ENCODE measurements around the gene SDR39U1. TPM values are rescaled to one million over a fixed set of nuclear protein-coding genes. Genes with fewer than 3 reads are reported as not detected.
"Not testable (repeated sequence)": the region's sequence is repeated elsewhere in the genome, so short reads cannot be mapped to it uniquely, and the experiment has no call there.

Gene SDR39U1
- total and polyA plus RNA-seq, 4 experiments from 2014 or later: 43.2 to 109 (median 79.5) TPM

DNA sequence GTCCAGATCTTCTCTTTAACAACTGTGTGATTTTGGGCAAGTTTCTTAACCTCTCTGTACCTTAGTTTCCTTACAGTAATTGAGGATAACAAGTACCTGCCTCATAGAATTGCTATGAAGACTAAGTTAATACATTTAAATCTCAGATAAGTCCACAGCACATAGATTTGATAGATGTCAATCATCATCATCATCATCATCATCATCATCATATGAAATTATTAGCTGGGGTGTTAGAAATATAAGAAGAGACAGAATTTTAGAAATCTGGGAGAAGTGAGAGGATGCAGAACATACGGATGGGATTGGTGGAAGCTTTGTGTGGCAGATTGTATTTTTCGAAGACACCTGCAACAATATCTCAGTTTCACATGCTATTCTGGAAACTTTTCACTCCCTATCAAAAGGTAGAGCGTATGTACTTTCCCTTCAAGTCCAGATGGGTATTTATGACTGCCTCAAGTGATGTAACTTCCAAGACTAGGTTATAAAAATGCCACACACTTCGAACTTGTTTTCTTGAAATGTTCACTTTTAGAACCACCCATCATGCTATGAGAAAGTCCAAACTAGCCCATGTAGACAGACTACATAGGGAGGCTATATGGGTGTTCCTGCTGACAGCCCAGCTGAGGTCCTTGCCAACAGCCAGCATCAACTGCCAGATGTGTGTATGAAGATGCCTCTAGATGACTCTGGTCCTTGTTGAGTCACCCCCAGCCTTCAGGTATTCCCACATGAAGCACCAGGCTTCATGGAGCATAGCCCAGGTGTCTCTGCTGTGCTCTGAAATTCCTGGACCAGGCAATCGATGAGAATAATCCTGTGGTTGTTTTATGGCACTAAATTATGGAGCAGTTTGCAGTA lies 20.7 kb upstream of the SDR39U1 start:
- no peak overlapping the region for H3K4me3 ChIP-seq (ENCODE audit: low read length in 2 of 2)
- POLR2A ChIA-PET (ENCODE audit: partially characterized antibody): no interaction called here
- H3K27me3 Mint-ChIP-seq: no peaks in the 10 kb centered on the region
- H3K36me3 Mint-ChIP-seq: peaks cover 0 to 2% of the 10 kb centered on the region in 2 donors
- CTCF ChIA-PET (ENCODE audit: partially characterized antibody): no interaction called here
- H3K9me3 Mint-ChIP-seq: peaks cover 0 to 2% (median 0%) of the 10 kb centered on the region in 8 donors
- H3K27ac Mint-ChIP-seq: peak overlapping the region in 1 of 7 donors; percentile 3
- H3K4me1 Mint-ChIP-seq: peaks cover 16 to 28% (median 20%) of the 10 kb centered on the region in 4 donors
- H3K27ac ChIP-seq (ENCODE audit: low read depth, low read length): no peak overlapping the region
- DNase-seq: no peak
- intact Hi-C loops (cut with micrococcal nuclease): no loop called here
- H3K9me3 ChIP-seq (ENCODE audit: control insufficient read depth in 1 of 2, low read length in 2 of 2): no peaks in the 10 kb centered on the region
- H3K36me3 ChIP-seq (ENCODE audit: insufficient read depth, low read length): no peaks in the 10 kb centered on the region
- H3K4me3 Mint-ChIP-seq: peak overlapping the region in 1 of 8 donors; percentile 31
- peaks cover 27% of the 10 kb centered on the region for H3K4me1 ChIP-seq (ENCODE audit: insufficient read depth, low read length)
- H3K27me3 ChIP-seq (ENCODE audit: insufficient read depth, low read length): no peaks in the 10 kb centered on the region

DNA sequence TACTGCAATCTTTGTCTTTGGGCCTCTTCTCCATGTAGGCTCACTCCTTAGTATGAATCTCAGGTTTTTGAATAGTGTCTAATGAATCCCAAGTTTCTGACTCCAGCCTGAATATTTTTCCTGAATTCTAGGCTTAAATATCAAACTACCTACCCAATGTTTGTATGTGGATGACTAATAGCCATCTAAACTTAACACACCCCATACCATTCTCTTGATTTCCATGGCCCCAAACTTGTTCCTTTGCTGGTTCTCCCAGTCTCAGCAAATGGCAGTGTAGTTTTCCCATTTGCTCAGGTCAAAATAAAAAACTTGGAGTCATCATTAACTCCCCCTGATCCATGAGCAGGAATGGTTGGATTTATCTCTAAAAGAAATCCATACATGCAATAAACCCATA lies 18.8 kb upstream of the SDR39U1 start:
- Histone ChIP-seq H3K4me3 (ENCODE audit: low read length in 2 of 2) (no peak overlapping the region), H3K36me3 (ENCODE audit: insufficient read depth, low read length) (no peaks in the 10 kb centered on the region), H3K27ac (ENCODE audit: low read depth, low read length) (no peak overlapping the region), H3K9me3 (ENCODE audit: control insufficient read depth in 1 of 2, low read length in 2 of 2) (no peaks in the 10 kb centered on the region), H3K27me3 (ENCODE audit: insufficient read depth, low read length) (no peaks in the 10 kb centered on the region), H3K4me1 (ENCODE audit: insufficient read depth, low read length) (peaks cover 27% of the 10 kb centered on the region)
- intact Hi-C loops (cut with micrococcal nuclease): no loop called here
- Mint-ChIP-seq H3K36me3 (peaks cover 0 to 8% of the 10 kb centered on the region in 2 donors), H3K27me3 (no peaks in the 10 kb centered on the region), H3K27ac (no peak overlapping the region), H3K9me3 (peaks cover 0 to 8% (median 2%) of the 10 kb centered on the region in 8 donors), H3K4me3 (no peak overlapping the region), H3K4me1 (peaks cover 16 to 28% (median 23%) of the 10 kb centered on the region in 4 donors)
- DNase-seq: no peak
- ChIA-PET POLR2A (ENCODE audit: partially characterized antibody) (interaction anchor here (1.2 kb wide), 1 partner anchor 31 kb away, joined by 3 read pairs; the partner anchor contains the start of gene KHNYN), CTCF (ENCODE audit: partially characterized antibody) (interaction anchor here (1.0 kb wide), 1 partner anchor 20 kb away, joined by 4 read pairs; no protein-coding TSS in a partner anchor)

- Histone ChIP-seq H3K9me3 (ENCODE audit: control insufficient read depth in 1 of 2, low read length in 2 of 2) (no peaks in the 10 kb centered on the region), H3K4me3 (ENCODE audit: low read length in 2 of 2) (no peak overlapping the region), H3K36me3 (ENCODE audit: insufficient read depth, low read length) (no peaks in the 10 kb centered on the region), H3K27ac (ENCODE audit: low read depth, low read length) (no peak overlapping the region), H3K27me3 (ENCODE audit: insufficient read depth, low read length) (no peaks in the 10 kb centered on the region), H3K4me1 (ENCODE audit: insufficient read depth, low read length) (peaks cover 8% of the 10 kb centered on the region)
- Mint-ChIP-seq H3K36me3 (peaks cover 0 to 8% of the 10 kb centered on the region in 2 donors), H3K4me1 (peaks cover 6 to 13% (median 11%) of the 10 kb centered on the region in 4 donors), H3K27ac (no peak overlapping the region), H3K4me3 (no peak overlapping the region), H3K9me3 (peaks cover 2 to 7% (median 4%) of the 10 kb centered on the region in 8 donors), H3K27me3 (no peaks in the 10 kb centered on the region)
- intact Hi-C loops (cut with micrococcal nuclease): no loop called here
- no peak for DNase-seq
- ChIA-PET CTCF (ENCODE audit: partially characterized antibody) (no interaction called here), POLR2A (ENCODE audit: partially characterized antibody) (no interaction called here)
Measured at GRCh38 chr14:24459331-24459730, 16.8 kb upstream of the SDR39U1 start.

DNA sequence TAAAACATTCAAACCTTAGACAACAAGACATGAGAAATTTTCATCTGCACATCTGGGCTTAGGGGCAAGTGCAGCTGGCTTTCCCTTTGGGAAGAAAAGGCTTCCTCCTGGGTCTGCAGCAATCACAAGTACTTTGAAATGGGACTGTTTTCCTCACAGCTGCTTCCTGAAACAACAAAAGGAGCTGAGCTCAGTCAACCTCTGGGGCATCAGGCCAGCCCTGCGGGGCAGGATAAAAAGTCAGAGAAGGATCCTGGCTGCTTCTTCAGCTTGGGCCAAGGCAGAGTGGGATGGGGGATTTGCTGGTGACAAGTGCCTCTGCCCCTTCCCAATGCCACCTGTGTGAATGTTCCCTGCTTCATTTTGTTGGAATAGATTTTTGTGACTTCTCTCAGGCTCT lies 16.2 kb upstream of the SDR39U1 start:
- H3K9me3 Mint-ChIP-seq: peaks cover 2 to 13% (median 5%) of the 10 kb centered on the region in 8 donors
- H3K36me3 ChIP-seq (ENCODE audit: insufficient read depth, low read length): no peaks in the 10 kb centered on the region
- no peaks in the 10 kb centered on the region for H3K9me3 ChIP-seq (ENCODE audit: control insufficient read depth in 1 of 2, low read length in 2 of 2)
- H3K27me3 ChIP-seq (ENCODE audit: insufficient read depth, low read length): no peaks in the 10 kb centered on the region
- no peak overlapping the region for H3K27ac ChIP-seq (ENCODE audit: low read depth, low read length)
- CTCF ChIA-PET (ENCODE audit: partially characterized antibody): no interaction called here
- no peak overlapping the region for H3K27ac Mint-ChIP-seq
- no peak for DNase-seq
- POLR2A ChIA-PET (ENCODE audit: partially characterized antibody): no interaction called here
- no peaks in the 10 kb centered on the region for H3K27me3 Mint-ChIP-seq
- H3K36me3 Mint-ChIP-seq: peaks cover 4 to 12% of the 10 kb centered on the region in 2 donors
- intact Hi-C loops (cut with micrococcal nuclease): no loop called here
- no peak overlapping the region for H3K4me3 ChIP-seq (ENCODE audit: low read length in 2 of 2)
- peaks cover 3% of the 10 kb centered on the region for H3K4me1 ChIP-seq (ENCODE audit: insufficient read depth, low read length)
- no peak overlapping the region for H3K4me3 Mint-ChIP-seq
- peaks cover 2 to 7% (median 5%) of the 10 kb centered on the region in 4 donors for H3K4me1 Mint-ChIP-seq

DNA sequence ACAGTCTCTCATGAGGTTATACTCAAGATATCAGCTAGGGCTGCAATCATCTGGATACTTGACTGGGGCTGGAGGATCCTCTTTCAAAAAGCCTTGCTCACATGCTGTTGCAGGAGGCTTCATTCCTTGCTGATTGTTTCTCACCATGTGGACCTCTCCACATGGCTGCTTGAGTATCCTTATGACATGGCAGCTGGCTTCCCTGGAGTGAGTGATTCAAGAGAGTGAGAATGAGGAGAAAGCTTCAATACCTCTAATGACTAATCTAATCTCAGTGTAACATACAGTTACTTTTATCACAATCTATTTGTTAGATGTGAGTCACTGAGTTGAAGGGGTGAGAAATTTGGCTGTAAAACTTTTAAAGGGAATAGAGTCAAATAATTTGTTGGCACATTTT lies 14.4 kb upstream of the SDR39U1 start:
- H3K4me1 ChIP-seq (ENCODE audit: insufficient read depth, low read length): no peaks in the 10 kb centered on the region
- peaks cover 4 to 20% of the 10 kb centered on the region in 2 donors for H3K36me3 Mint-ChIP-seq
- no peak overlapping the region for H3K27ac Mint-ChIP-seq
- no peaks in the 10 kb centered on the region for H3K9me3 ChIP-seq (ENCODE audit: control insufficient read depth in 1 of 2, low read length in 2 of 2)
- H3K27me3 Mint-ChIP-seq: no peaks in the 10 kb centered on the region
- POLR2A ChIA-PET (ENCODE audit: partially characterized antibody): no interaction called here
- H3K4me3 Mint-ChIP-seq: no peak overlapping the region
- H3K4me1 Mint-ChIP-seq: peaks cover 0 to 4% (median 1%) of the 10 kb centered on the region in 4 donors
- H3K27ac ChIP-seq (ENCODE audit: low read depth, low read length): no peak overlapping the region
- CTCF ChIA-PET (ENCODE audit: partially characterized antibody): no interaction called here
- H3K4me3 ChIP-seq (ENCODE audit: low read length in 2 of 2): no peak overlapping the region
- intact Hi-C loops (cut with micrococcal nuclease): no loop called here
- H3K27me3 ChIP-seq (ENCODE audit: insufficient read depth, low read length): no peaks in the 10 kb centered on the region
- DNase-seq: no peak
- H3K9me3 Mint-ChIP-seq: peaks cover under 1 to 13% (median 7%) of the 10 kb centered on the region in 8 donors
- no peaks in the 10 kb centered on the region for H3K36me3 ChIP-seq (ENCODE audit: insufficient read depth, low read length)

- DNase-seq; H3K4me1 Mint-ChIP-seq; H3K9me3 Mint-ChIP-seq; POLR2A ChIA-PET (ENCODE audit: partially characterized antibody); H3K4me3 ChIP-seq (ENCODE audit: low read length in 2 of 2); H3K27me3 ChIP-seq (ENCODE audit: insufficient read depth, low read length); H3K36me3 ChIP-seq (ENCODE audit: insufficient read depth, low read length); intact Hi-C loops (cut with micrococcal nuclease); H3K27ac ChIP-seq (ENCODE audit: low read depth, low read length); H3K27me3 Mint-ChIP-seq; H3K27ac Mint-ChIP-seq; CTCF ChIA-PET (ENCODE audit: partially characterized antibody); H3K9me3 ChIP-seq (ENCODE audit: control insufficient read depth in 1 of 2, low read length in 2 of 2); H3K4me1 ChIP-seq (ENCODE audit: insufficient read depth, low read length); H3K4me3 Mint-ChIP-seq: not testable (repeated sequence)
- peaks cover 7 to 26% of the 10 kb centered on the region in 2 donors for H3K36me3 Mint-ChIP-seq
Measured at GRCh38 chr14:24450828-24451227, 8.3 kb upstream of the SDR39U1 start.

GRCh38 chr14:24443053-24443665 lies 583 bp upstream of the SDR39U1 start:
- Mint-ChIP-seq H3K4me3 (peak overlapping the region; percentile 87 to 97 (median 92)), H3K27me3 (no peaks in the 10 kb centered on the region), H3K4me1 (peaks cover 14 to 50% (median 34%) of the 10 kb centered on the region in 4 donors), H3K27ac (peak overlapping the region; percentile 93 to 99 (median 99)), H3K9me3 (peaks cover 0 to 2% (median 0%) of the 10 kb centered on the region in 8 donors), H3K36me3 (peaks cover 11 to 38% of the 10 kb centered on the region in 2 donors)
- DNase-seq: no peak
- Histone ChIP-seq H3K9me3 (ENCODE audit: control insufficient read depth in 1 of 2, low read length in 2 of 2) (no peaks in the 10 kb centered on the region), H3K4me3 (ENCODE audit: low read length in 2 of 2) (peak overlapping the region; percentile 73 to 85), H3K27ac (ENCODE audit: low read depth, low read length) (peak overlapping the region; percentile 93), H3K27me3 (ENCODE audit: insufficient read depth, low read length) (no peaks in the 10 kb centered on the region), H3K4me1 (ENCODE audit: insufficient read depth, low read length) (peaks cover 21% of the 10 kb centered on the region), H3K36me3 (ENCODE audit: insufficient read depth, low read length) (peaks cover 24% of the 10 kb centered on the region)
- POLR2A ChIA-PET (ENCODE audit: partially characterized antibody): interaction anchor here (0.7 to 9.9 kb wide), 11 partner anchors 10 to 1122 kb away, joined by 3 to 215 read pairs (median 11); partner anchors contain the start of genes ADCY4, CBLN3, CHMP4A and DHRS1
- intact Hi-C loops (cut with micrococcal nuclease): loop anchor here (5.0 to 10.0 kb wide), 3 partner anchors 234 to 978 kb away; partner anchors contain the start of genes NGDN and THTPA
- CTCF ChIA-PET (ENCODE audit: partially characterized antibody): interaction anchor here (1.1 to 24.1 kb wide), 4 partner anchors 11 to 201 kb away, joined by 3 to 791 read pairs (median 37); partner anchors contain the start of genes ADCY4, CBLN3, KHNYN and RIPK3

Measured in CD4-positive, alpha-beta memory T cell (primary cell).